ENCODE data around the gene PSD2.

The PSD2 gene

GRCh38 chr5:139825690-139826089 is 30.1 kb downstream of the PSD2 start:
- Histone ChIP-seq H3K27ac (ENCODE audit: low read depth, low read length) (no peak overlapping the region), H3K4me1 (ENCODE audit: control insufficient read depth, low read length) (no peaks in the 10 kb centered on the region), H3F3A (ENCODE audit: control insufficient read depth, insufficient read depth) (no peaks in the 10 kb centered on the region), H3K9me2 (replicated peaks; ENCODE audit: control insufficient read depth, low read length) (no peaks in the 10 kb centered on the region), H3K36me3 (ENCODE audit: control insufficient read depth, low read length) (no peaks in the 10 kb centered on the region), H3K4me2 (ENCODE audit: low read length) (no peak overlapping the region), H4K20me1 (ENCODE audit: control insufficient read depth, insufficient read depth, low read depth, low read length) (no peaks in the 10 kb centered on the region), H3K27me3 (ENCODE audit: control insufficient read depth, low read length) (peaks cover 5% of the 10 kb centered on the region; the same call in 1 of the 2 replicates), H3K4me3 (ENCODE audit: low read length) (no peak overlapping the region), H3K79me2 (ENCODE audit: control insufficient read depth, low read length) (no peaks in the 10 kb centered on the region), H3K9me3 (ENCODE audit: control insufficient read depth, insufficient read depth, low read length) (no peaks in the 10 kb centered on the region)
- TF ChIP-seq EZH2phosphoT487 (IDR thresholded peaks at IDR 0.05; ENCODE audit: borderline replicate concordance, low read length) (no peak), CTCF (IDR thresholded peaks at IDR 0.05; ENCODE audit: low read depth, low read length, poor library complexity, severe bottlenecking) (no peak)

DNA sequence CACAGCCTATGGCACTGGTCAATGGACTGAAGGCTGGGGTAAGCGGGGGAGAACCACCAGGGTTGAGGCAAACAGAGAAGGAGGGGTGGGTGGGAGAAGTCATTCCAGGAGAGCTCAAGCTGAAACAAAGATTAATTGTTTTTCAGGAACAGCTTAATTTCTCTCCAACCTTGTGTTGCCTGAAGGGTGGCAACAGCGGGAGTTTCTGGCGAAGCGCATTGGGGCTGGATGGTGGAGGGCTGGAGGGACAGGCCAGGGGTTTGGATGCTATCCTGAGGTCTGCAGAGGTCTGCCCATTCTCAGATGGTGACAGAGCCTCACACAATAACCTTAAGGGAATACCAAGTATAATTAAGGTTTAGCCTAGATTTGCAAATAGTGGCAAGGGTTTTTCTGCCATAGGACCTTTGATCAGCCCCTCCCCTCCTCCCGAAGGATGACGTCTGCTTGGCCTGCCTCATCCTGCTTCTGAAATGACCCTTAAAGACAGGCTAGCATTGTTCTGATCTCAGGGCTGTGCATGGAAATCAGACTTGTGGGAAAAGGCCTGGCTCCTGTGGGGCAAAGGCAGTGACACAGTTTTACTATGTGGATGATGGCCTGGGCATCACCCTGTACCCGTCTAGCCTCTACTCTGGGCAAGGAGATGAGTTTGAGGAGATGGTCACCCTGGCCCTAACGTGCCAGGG is 32.7 kb downstream of the PSD2 start:
- no peak for TF ChIP-seq EZH2phosphoT487 (IDR thresholded peaks at IDR 0.05; ENCODE audit: borderline replicate concordance, low read length)
- no peak for TF ChIP-seq CTCF (IDR thresholded peaks at IDR 0.05; ENCODE audit: low read depth, low read length, poor library complexity, severe bottlenecking)

DNA sequence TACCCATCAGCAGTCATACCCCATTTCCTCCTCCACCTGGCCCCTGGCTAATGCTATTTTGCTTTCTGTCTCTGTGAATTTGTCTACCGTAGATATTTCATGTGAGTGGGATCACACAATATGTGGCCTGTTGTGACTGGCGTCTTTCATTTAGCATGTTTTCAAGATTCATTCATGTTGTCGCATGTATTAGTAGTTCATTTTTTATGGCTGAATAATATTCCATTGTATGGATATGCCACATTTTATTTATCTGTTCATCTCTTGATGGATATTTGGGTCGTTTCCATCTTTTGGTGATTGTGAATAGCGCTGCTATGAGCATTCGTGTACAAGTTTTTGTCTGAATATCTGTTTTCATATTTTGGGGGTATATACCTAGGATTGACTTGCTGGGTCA is 33.9 kb downstream of the PSD2 start:
- Histone ChIP-seq H3K27me3 (ENCODE audit: control insufficient read depth, low read length) (peaks cover 24% of the 10 kb centered on the region), H3K4me3 (ENCODE audit: low read length) (no peak overlapping the region), H3K4me2 (ENCODE audit: low read length) (no peak overlapping the region), H3K9me2 (replicated peaks; ENCODE audit: control insufficient read depth, low read length) (no peaks in the 10 kb centered on the region), H3K4me1 (ENCODE audit: control insufficient read depth, low read length) (no peaks in the 10 kb centered on the region), H3F3A (ENCODE audit: control insufficient read depth, insufficient read depth) (no peaks in the 10 kb centered on the region), H3K9me3 (ENCODE audit: control insufficient read depth, insufficient read depth, low read length) (no peaks in the 10 kb centered on the region), H4K20me1 (ENCODE audit: control insufficient read depth, insufficient read depth, low read depth, low read length) (no peaks in the 10 kb centered on the region), H3K27ac (ENCODE audit: low read depth, low read length) (no peak overlapping the region), H3K36me3 (ENCODE audit: control insufficient read depth, low read length) (no peaks in the 10 kb centered on the region), H3K79me2 (ENCODE audit: control insufficient read depth, low read length) (no peaks in the 10 kb centered on the region)
- TF ChIP-seq CTCF (IDR thresholded peaks at IDR 0.05; ENCODE audit: low read depth, low read length, poor library complexity, severe bottlenecking) = no peak
- TF ChIP-seq EZH2phosphoT487 (IDR thresholded peaks at IDR 0.05; ENCODE audit: borderline replicate concordance, low read length) = no peak

More for the DNA sequence above, 32.7 kb downstream of the PSD2 start:
- no peak overlapping the region for H3K27ac ChIP-seq (ENCODE audit: low read depth, low read length)
- no peaks in the 10 kb centered on the region for H4K20me1 ChIP-seq (ENCODE audit: control insufficient read depth, insufficient read depth, low read depth, low read length)
- H3K4me2 ChIP-seq (ENCODE audit: low read length) = no peak overlapping the region
- H3K36me3 ChIP-seq (ENCODE audit: control insufficient read depth, low read length) = no peaks in the 10 kb centered on the region
- H3K4me1 ChIP-seq (ENCODE audit: control insufficient read depth, low read length) = no peaks in the 10 kb centered on the region
- H3K27me3 ChIP-seq (ENCODE audit: control insufficient read depth, low read length) = peaks cover 19% of the 10 kb centered on the region
- H3K9me2 ChIP-seq (replicated peaks; ENCODE audit: control insufficient read depth, low read length) = no peaks in the 10 kb centered on the region
- H3K4me3 ChIP-seq (ENCODE audit: low read length) = no peak overlapping the region
- H3F3A ChIP-seq (ENCODE audit: control insufficient read depth, insufficient read depth) = no peaks in the 10 kb centered on the region
- H3K9me3 ChIP-seq (ENCODE audit: control insufficient read depth, insufficient read depth, low read length) = no peaks in the 10 kb centered on the region
- H3K79me2 ChIP-seq (ENCODE audit: control insufficient read depth, low read length) = no peaks in the 10 kb centered on the region
